HEK293 (cell line): ENCODE data around the gene CAMP.

Experiments used
- CTCF ChIA-PET: fragments of 350-600 bp; formaldehyde crosslinking; extraction: SDS; loops from one replicate; lab custom pipeline; 2021; ENCODE audit warnings: antibody characterized with exemption; lab: Yijun Ruan, JAX
- POLR2A ChIA-PET: fragments of 300-600 bp; formaldehyde crosslinking; extraction: SDS; loops from one replicate; lab custom pipeline; 2020; ENCODE audit warnings: antibody characterized with exemption, inconsistent platforms; lab: Yijun Ruan, JAX
- H3K27ac ChIP-seq: fragments of 200-500 bp; sonication (Bioruptor generic); 2 replicates; pipeline ENCODE4 v1.5.1; 2014; ENCODE audit warnings: low read depth, low read length, control low read depth, inconsistent platforms; ENCODE audit errors: extremely low read depth
- H3K36me3 ChIP-seq, 2 experiments: fragments of 200-500 bp in 1 of 2; sonication (Bioruptor generic) in 1 of 2; 1 replicate in 1 of 2; 2 replicates in 1 of 2; pipeline ENCODE4 v1.5.1; 2014 to 2017; ENCODE audit warnings: inconsistent platforms in 2 of 2, low read length in 2 of 2; ENCODE audit not compliant: control insufficient read depth in 2 of 2, insufficient read depth in 1 of 2
- H3K4me1 ChIP-seq: fragments of 200-500 bp; sonication (Bioruptor generic); 2 replicates; pipeline ENCODE4 v1.5.1; 2014; ENCODE audit warnings: mild to moderate bottlenecking, low read length, inconsistent platforms; ENCODE audit not compliant: control insufficient read depth, insufficient read depth
- H3K4me3 ChIP-seq: 2 replicates; pipeline ENCODE4 v1.5.1; 2011; ENCODE audit warnings: low read depth, mild to moderate bottlenecking, control low read depth, low read length, moderate library complexity
- H3K9me3 ChIP-seq: fragments of 200-500 bp; sonication (Bioruptor generic); 2 replicates; pipeline ENCODE4 v1.5.1; 2014; ENCODE audit warnings: low read depth, low read length, inconsistent platforms; ENCODE audit not compliant: control insufficient read depth, insufficient read depth
- BCL11A ChIP-seq: fragments of 450-650 bp; formaldehyde crosslinking; IDR thresholded peaks from 2 replicates; pipeline ENCODE4 v1.5.1; 2016; ENCODE audit warnings: low read depth, missing biosample characterization, missing genetic modification characterization
- CTCF ChIP-seq: fragments of 450-650 bp; formaldehyde crosslinking; IDR thresholded peaks from 2 replicates; pipeline ENCODE4 v1.5.1; 2016; ENCODE audit warnings: missing biosample characterization, missing genetic modification characterization
- GFI1B ChIP-seq: fragments of 450-650 bp; formaldehyde crosslinking; IDR thresholded peaks from 2 replicates; pipeline ENCODE4 v1.5.1; 2016; ENCODE audit warnings: missing biosample characterization, missing genetic modification characterization
- GLIS1 ChIP-seq: fragments of 450-650 bp; formaldehyde crosslinking; IDR thresholded peaks from 2 replicates; pipeline ENCODE4 v1.5.1; 2016; ENCODE audit warnings: missing biosample characterization, missing genetic modification characterization
- GLIS2 ChIP-seq: fragments of 450-650 bp; formaldehyde crosslinking; IDR thresholded peaks from 2 replicates; pipeline ENCODE4 v1.5.1; 2016; ENCODE audit warnings: missing biosample characterization, missing genetic modification characterization
- HOXD13 ChIP-seq: sonication (generic); formaldehyde crosslinking; IDR thresholded peaks from 2 replicates; pipeline ENCODE4 v1.8.0; 2022; ENCODE audit warnings: missing genetic modification reagents, borderline replicate concordance
- MZF1 ChIP-seq: fragments of 450-650 bp; formaldehyde crosslinking; IDR thresholded peaks from 2 replicates; pipeline ENCODE4 v1.5.1; 2017; ENCODE audit warnings: missing biosample characterization, missing genetic modification characterization, borderline replicate concordance
- SP2 ChIP-seq: fragments of 450-650 bp; formaldehyde crosslinking; IDR thresholded peaks from 2 replicates; pipeline ENCODE4 v1.5.1; 2016; ENCODE audit warnings: missing biosample characterization, missing genetic modification characterization
- ZBTB10 ChIP-seq: fragments of 450-650 bp; formaldehyde crosslinking; IDR thresholded peaks from 2 replicates; pipeline ENCODE4 v1.5.1; 2016; ENCODE audit warnings: missing biosample characterization, missing genetic modification characterization
- ZBTB26 ChIP-seq: fragments of 450-650 bp; formaldehyde crosslinking; optimal IDR thresholded peaks from 2 replicates; pipeline ENCODE3; 2016; ENCODE audit warnings: missing biosample characterization, mild to moderate bottlenecking, missing genetic modification characterization
- ZBTB7A ChIP-seq: fragments of 450-650 bp; formaldehyde crosslinking; IDR thresholded peaks from 2 replicates; pipeline ENCODE4 v1.5.1; 2016; ENCODE audit warnings: low read depth, missing biosample characterization, missing genetic modification characterization
- ZEB2 ChIP-seq: fragments of 450-650 bp; formaldehyde crosslinking; IDR thresholded peaks from 2 replicates; pipeline ENCODE4 v1.5.1; 2016; ENCODE audit warnings: missing biosample characterization, missing genetic modification characterization
- ZFHX2 ChIP-seq: fragments of 450-650 bp; formaldehyde crosslinking; conservative IDR thresholded peaks from 2 replicates; pipeline ENCODE4 v1.5.1; 2016; ENCODE audit warnings: missing biosample characterization, missing genetic modification characterization
- ZNF140 ChIP-seq: fragments of 450-650 bp; formaldehyde crosslinking; IDR thresholded peaks from 2 replicates; pipeline ENCODE4 v1.5.1; 2016; ENCODE audit warnings: missing biosample characterization, missing genetic modification characterization
- ZNF19 ChIP-seq: fragments of 450-650 bp; formaldehyde crosslinking; IDR thresholded peaks from 2 replicates; pipeline ENCODE4; 2016; ENCODE audit warnings: missing biosample characterization, missing genetic modification characterization, low read depth
- ZNF324 ChIP-seq: fragments of 450-650 bp; formaldehyde crosslinking; IDR thresholded peaks from 2 replicates; pipeline ENCODE4 v1.5.1; 2016; ENCODE audit warnings: missing biosample characterization, missing genetic modification characterization
- ZNF426 ChIP-seq: fragments of 450-650 bp; formaldehyde crosslinking; IDR thresholded peaks from 2 replicates; pipeline ENCODE4 v1.5.1; 2017; ENCODE audit warnings: missing biosample characterization, missing genetic modification characterization, mild to moderate bottlenecking, inconsistent platforms, moderate library complexity
- ZNF514 ChIP-seq: fragments of 450-650 bp; formaldehyde crosslinking; IDR thresholded peaks from 2 replicates; pipeline ENCODE4 v1.5.1; 2016; ENCODE audit warnings: missing biosample characterization, missing genetic modification characterization
- ZNF596 ChIP-seq: fragments of 450-650 bp; IDR thresholded peaks from 2 replicates; pipeline ENCODE4 v1.5.0; 2018; ENCODE audit warnings: missing biosample characterization, mild to moderate bottlenecking, missing genetic modification characterization, moderate library complexity
- ZNF76 ChIP-seq: fragments of 450-650 bp; formaldehyde crosslinking; IDR thresholded peaks from 2 replicates; pipeline ENCODE4; 2016; ENCODE audit warnings: low read depth, missing biosample characterization, missing genetic modification characterization, borderline replicate concordance
- ZNF768 ChIP-seq: fragments of 450-650 bp; formaldehyde crosslinking; IDR thresholded peaks from 2 replicates; pipeline ENCODE4 v1.5.1; 2018; ENCODE audit warnings: missing biosample characterization, mild to moderate bottlenecking, missing genetic modification characterization
- ZNF785 ChIP-seq: fragments of 450-650 bp; formaldehyde crosslinking; IDR thresholded peaks from 2 replicates; pipeline ENCODE4 v1.5.1; 2016; ENCODE audit warnings: missing biosample characterization, missing genetic modification characterization
- ZNF791 ChIP-seq: fragments of 450-650 bp; formaldehyde crosslinking; IDR thresholded peaks from 2 replicates; pipeline ENCODE4 v1.5.1; 2016; ENCODE audit warnings: missing biosample characterization, missing genetic modification characterization
- ZSCAN30 ChIP-seq: fragments of 450-650 bp; IDR thresholded peaks from 2 replicates; pipeline ENCODE4 v1.5.1; 2018; ENCODE audit warnings: missing biosample characterization, mild to moderate bottlenecking, missing genetic modification characterization, moderate library complexity

CAMP gene

GRCh38 chr3:48232734-48233133 is 9.4 kb downstream of the CAMP start (continued):
- TF ChIP-seq ZNF426 (no peak), HOXD13 (no peak), ZNF596 (tag by site-specific recombination) (no peak), CTCF (peak; percentile 84), ZNF19 (tag by site-specific recombination) (no peak), MZF1 (tag by site-specific recombination) (no peak), ZNF76 (no peak), BCL11A (tag by site-specific recombination) (no peak), ZBTB26 (tag by site-specific recombination) (no peak), GLIS2 (tag by site-specific recombination) (no peak), ZSCAN30 (tag by site-specific recombination) (no peak), ZBTB10 (tag by site-specific recombination) (no peak), GFI1B (tag by site-specific recombination) (no peak), GLIS1 (tag by site-specific recombination) (peak; percentile 76), ZNF140 (tag by site-specific recombination) (no peak), ZNF768 (tag by site-specific recombination) (no peak), ZNF514 (tag by site-specific recombination) (no peak), ZNF785 (tag by site-specific recombination) (no peak), ZFHX2 (tag by site-specific recombination) (peak; percentile 96), ZBTB7A (tag by site-specific recombination) (no peak)

- POLR2A ChIA-PET, result no interaction called here
- CTCF ChIA-PET, result interaction anchor here (0.6 to 1.9 kb wide), 3 partner anchors 39 to 480 kb away, joined by 3 to 6 read pairs (median 4); no protein-coding TSS in a partner anchor
- Histone ChIP-seq H3K27ac (no peak overlapping the region), H3K4me1 (no peaks in the 10 kb centered on the region), H3K9me3 (no peaks in the 10 kb centered on the region), H3K4me3 (no peak overlapping the region), H3K36me3 (no peaks in the 10 kb centered on the region)
- TF ChIP-seq SP2 (tag by site-specific recombination) (no peak), ZNF324 (tag by site-specific recombination) (no peak), ZNF791 (tag by site-specific recombination) (no peak), BCL11A (tag by site-specific recombination) (no peak), ZEB2 (tag by site-specific recombination) (no peak)
These were observed 10.2 kb downstream of the CAMP start for GRCh38 chr3:48233542-48233941.
